NCI-H2196 treated with DMSO at 0.1 percent for 48 hours (cell line): ENCODE data around the gene DUOXA1.
"Not testable (repeated sequence)": the region's sequence is repeated elsewhere in the genome, so short reads cannot be mapped to it uniquely, and the experiment has no call there.

Experiments
- DNase-seq: peaks from one replicate; lab custom pipeline; 2025; ENCODE audit not compliant: unreplicated experiment; lab: John Stamatoyannopoulos, UW

DUOXA1 gene

GRCh38 chr15:45151998-45152828 lies 22.5 kb upstream of the DUOXA1 start:
- no peak for DNase-seq

DNA sequence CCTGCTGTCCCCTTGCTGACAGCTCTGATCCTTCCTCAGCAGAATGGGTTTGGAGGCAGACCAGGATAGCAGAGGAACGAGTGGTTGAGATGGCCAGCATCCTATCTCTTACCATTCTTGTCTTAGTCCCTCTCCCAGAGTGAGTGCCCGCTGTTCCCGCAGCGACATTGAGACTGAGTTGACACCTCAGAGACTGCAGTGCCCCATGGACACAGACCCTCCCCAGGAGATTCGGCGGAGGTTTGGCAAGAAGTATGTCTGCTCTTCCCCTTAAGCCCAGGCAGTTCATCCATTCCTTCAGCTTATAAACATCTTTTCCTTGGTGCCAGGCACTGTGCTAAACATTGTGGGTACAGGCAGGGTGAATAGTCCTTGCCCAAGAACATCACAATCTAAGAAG lies 21.3 kb upstream of the DUOXA1 start:
- no peak for DNase-seq

DNA sequence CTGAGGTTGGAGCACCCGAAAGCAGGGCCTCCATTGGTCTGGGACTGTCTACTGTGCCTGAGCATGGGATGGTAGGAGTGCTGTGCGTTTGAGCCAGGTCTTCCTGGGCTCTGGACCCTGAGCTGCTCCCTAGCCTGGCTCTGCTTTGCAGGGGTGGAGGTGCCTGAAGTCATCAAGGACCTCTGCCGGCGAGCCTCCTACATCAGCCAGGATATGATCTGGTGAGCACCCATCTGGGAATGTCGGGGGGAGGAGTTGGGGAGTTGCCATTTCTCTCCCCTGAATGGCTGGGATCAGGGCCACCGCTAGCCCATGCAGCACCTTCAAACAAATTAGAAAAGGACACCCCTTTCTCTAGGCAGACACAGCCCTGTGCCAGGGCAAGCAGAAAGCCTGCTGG lies 20.8 kb upstream of the DUOXA1 start:
- no peak for DNase-seq

DNA sequence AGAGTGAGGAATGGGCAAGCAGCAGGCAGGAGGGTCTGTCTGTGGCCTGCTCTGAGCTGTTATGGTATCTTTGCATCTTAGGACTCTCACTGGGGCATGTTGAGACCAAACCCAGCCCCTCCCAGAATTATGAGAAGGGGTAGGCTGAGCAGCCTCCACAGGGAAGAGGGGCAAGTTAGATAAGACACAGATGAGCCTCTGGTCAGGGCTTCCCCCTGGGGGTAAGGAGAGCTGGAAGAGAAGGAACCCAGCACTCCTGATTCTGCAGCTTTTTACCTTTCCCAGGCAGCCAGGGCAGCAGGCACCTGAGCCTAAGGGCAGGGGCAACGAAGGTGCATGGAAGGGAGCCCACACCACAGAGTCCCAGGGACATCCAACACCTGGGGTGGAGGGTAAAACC lies 19.4 kb upstream of the DUOXA1 start:
- DNase-seq = no peak

DNA sequence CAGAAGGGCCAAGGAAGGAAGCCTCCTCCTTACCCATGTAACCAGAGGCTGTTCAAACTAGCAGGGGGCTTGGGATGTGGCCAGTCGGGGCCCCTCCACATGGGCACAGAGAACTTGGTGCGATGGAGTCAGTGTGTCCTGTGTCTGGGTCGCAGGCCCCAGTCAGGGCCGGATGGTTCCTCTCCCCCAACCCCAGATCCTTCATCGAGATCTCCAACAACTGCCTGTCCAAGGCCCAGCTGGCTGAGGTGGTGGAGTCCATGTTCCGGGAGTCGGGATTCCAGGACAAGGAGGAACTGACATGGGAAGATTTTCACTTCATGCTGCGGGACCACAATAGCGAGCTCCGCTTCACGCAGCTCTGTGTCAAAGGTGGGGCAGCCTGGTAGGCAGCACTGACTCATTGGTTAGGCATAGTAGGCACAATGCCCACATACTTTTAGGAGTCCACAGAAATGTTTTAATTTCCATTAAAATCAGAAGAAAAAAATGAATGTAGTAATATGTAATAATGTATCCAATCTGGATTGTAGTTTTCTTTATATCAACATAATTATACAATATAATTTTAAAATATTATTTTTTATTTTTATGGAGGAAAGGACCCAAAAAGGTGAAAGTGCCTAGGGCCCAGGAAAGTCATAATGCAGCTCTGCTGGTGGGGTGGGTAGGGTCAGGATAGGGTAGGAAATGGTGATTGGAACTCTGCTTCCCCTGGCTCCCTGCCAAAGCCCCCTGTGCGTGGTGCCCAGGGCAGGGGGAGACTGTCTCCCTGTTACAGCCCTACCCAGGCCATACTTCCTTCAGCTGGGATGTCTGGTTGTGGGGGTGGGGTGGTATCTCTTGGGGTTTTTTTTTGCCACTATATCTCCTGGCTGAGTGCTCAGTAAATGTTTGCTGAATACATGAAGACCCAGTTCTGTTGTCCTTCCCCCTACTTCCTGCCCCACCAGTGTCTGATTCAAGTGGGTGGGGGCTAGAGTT lies 18.7 kb upstream of the DUOXA1 start:
- DNase-seq = no peak

- DNase-seq = no peak
Observed at GRCh38 chr15:45147606-45148005, 17.9 kb upstream of the DUOXA1 start.

- DNase-seq = no peak
Observed at GRCh38 chr15:45146405-45146804, 16.7 kb upstream of the DUOXA1 start.

DNA sequence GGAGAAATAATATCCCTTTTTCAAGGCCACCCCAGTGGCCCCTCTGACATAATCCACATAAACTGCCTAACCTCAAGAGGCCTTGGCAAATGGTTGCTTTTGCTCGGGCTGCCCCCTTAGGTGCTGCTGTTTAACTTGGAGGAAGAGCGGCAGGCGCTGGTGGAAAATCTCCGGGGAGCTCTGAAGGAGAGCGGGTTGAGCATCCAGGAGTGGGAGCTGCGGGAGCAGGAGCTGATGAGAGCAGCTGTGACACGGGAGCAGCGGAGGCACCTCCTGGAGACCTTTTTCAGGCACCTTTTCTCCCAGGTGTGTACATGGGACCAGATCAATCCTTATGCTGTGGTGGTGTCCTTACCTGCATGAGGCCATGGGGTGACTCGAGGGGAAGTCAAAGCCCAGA lies 15.1 kb upstream of the DUOXA1 start:
- DNase-seq = no peak

- no peak for DNase-seq
Observed at GRCh38 chr15:45143946-45144345, 14.3 kb upstream of the DUOXA1 start.

DNA sequence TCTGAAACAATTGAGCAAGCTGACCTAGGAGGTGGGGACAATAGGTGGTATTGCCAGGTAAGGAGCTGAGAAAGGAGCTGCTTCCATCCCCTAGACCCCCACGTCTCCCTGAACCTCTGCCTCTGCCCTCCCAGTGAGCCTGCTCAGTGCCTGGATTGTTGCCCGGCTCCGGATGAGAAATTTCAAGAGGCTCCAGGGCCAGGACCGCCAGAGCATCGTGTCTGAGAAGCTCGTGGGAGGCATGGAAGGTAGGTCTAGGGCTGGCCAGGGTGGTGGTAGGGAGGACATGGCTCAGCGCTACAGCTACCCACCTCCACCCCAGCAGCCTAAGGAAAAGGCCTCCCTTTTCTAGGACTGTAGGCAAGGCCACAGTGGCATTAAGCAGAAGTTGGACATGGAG lies 13.4 kb upstream of the DUOXA1 start:
- DNase-seq = no peak

DNA sequence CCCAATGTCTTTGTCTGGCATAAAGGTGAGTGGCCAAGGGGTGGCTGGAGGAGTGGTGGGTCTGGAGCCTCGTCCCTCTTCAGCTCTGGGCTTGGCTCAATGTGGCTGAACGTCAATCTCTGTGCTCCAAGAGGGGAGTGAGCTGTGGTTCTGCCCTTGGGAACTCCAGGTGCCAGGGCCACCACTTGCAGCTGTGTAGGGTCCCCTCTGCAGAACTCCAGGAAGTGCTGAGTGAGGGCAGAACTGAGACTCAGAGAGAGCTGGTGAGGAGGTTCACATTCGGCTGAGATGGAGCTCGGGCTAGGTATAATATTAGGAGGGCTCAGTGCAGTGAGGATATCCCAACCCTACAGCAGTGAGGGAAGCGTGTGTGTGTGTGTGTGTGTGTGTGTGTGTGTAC lies 11.7 kb upstream of the DUOXA1 start:
- DNase-seq = no peak

- DNase-seq = no peak
Observed at GRCh38 chr15:45140557-45141250, 11.0 kb upstream of the DUOXA1 start.

- DNase-seq = no peak
Observed at GRCh38 chr15:45139770-45140169, 10.1 kb upstream of the DUOXA1 start.

DNA sequence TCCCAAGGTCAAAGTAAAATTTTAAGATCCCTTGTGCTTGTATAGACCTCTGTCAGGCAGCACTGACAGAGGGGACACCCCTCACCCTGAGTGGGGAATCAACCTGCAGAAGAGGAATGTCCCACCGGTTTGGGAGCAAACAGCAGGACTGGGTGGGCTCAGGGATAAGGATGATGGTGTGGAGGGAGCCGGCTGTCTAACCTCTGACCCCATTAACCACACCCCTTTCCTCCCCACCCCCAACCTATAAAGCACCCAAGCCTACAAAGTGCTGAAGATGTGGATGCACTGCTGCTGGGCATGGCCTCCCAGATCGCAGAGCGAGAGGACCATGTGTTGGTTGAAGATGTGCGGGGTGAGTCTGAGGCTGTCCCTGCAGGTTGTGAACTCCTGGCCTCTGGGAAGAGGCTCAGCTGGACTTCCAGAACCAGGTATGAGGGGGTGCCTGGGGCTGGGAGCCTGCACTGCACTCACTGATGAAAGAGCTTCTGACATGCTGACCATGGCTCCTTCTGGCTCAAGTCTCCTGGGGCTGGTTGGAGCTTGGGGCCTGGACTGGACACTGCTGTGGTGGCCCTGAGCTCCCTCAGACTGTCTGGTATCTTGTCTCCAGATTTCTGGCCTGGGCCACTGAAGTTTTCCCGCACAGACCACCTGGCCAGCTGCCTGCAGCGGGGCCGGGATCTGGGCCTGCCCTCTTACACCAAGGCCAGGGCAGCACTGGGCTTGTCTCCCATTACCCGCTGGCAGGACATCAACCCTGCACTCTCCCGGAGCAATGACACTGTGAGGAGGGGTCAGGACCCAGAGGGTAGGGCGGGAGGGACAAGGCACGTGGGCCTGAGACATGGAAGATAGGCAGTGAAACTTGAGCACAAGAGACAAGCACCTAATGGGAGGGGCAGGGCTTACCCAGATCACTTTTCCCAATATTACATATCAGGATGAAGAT lies 9.4 kb upstream of the DUOXA1 start:
- no peak for DNase-seq

- no peak for DNase-seq
Observed at GRCh38 chr15:45137703-45138102, 8.0 kb upstream of the DUOXA1 start.

DNA sequence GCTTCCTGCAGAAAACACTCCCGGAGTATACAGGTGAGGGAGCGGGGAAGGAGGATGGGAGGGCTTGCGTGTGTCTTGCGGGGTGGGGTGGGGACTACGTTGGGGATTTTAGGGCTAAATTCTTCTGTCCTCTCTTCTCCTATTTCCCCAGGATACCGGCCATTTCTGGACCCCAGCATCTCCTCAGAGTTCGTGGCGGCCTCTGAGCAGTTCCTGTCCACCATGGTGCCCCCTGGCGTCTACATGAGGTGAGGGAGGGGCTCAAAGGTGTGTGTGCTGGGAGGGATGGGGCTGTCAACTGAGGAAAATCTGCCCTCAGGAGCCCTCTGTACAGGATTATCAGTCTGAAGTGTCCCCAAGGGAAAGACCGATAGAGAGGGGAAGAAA lies 6.7 kb upstream of the DUOXA1 start:
- no peak for DNase-seq

- not testable (repeated sequence) for DNase-seq
Observed at GRCh38 chr15:45135705-45136377, 6.2 kb upstream of the DUOXA1 start.

GRCh38 chr15:45134682-45135604 lies 5.3 kb upstream of the DUOXA1 start:
- DNase-seq = peak; percentile 53

DNA sequence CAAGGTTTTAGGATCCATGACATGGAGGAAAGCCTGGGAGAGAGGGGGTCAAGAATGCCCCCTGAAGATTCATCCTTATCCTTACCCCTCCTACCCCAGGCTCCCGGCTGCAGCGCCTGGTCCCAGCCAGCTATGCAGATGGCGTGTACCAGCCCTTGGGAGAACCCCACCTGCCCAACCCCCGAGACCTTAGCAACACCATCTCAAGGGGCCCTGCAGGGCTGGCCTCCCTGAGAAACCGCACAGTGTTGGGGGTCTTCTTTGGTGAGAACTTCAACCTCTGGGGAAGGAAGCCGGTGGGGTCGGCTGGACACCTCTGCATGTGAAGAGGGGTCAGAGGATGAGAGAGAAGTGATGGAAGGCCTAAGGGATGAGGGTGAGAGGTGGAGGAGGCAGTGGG lies 4.4 kb upstream of the DUOXA1 start:
- DNase-seq = no peak
